ENCODE results near the gene ZNF286A.
"Not testable (repeated sequence)": the region's sequence is repeated elsewhere in the genome, so short reads cannot be mapped to it uniquely, and the experiment has no call there.

ZNF286A gene

DNA sequence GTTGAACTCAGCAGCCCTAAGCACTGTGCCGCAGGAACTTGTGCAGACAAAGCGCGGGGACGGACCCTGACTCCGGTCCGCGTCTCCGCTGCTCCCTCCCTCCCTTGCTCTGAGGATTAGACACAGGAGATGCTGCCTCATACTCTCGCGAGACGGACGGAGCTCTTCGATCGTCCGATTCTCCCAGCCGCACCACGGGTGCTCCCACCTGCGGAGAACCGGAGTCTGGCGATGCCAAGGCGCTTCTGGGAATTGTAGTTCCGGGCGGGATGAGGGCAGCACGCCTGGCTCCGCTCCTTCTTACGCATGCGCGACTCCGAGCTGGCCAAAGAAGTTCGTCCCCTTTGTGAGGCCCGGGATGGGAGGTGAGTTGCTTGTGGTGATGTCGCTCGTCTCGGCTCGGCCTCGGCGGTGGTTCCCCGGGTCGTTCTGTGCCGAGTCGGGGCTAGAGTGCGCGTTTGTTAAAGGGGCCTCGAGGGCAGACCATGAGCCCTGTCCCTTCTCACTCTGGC, at the start of gene ZNF286A:
Gene ZNF286A (plus strand): TSS at position 340 of the 512 bp plus-strand sequence. CDS start 578 bp downstream, outside the sequence.
- DNase-seq = peak; percentile 98 to 99 (median 99)

- peak; percentile 22 to 45 (median 32) for DNase-seq
Measured at GRCh38 chr17:15649861-15650421, 49.6 kb upstream of the ZNF286A start.

DNA sequence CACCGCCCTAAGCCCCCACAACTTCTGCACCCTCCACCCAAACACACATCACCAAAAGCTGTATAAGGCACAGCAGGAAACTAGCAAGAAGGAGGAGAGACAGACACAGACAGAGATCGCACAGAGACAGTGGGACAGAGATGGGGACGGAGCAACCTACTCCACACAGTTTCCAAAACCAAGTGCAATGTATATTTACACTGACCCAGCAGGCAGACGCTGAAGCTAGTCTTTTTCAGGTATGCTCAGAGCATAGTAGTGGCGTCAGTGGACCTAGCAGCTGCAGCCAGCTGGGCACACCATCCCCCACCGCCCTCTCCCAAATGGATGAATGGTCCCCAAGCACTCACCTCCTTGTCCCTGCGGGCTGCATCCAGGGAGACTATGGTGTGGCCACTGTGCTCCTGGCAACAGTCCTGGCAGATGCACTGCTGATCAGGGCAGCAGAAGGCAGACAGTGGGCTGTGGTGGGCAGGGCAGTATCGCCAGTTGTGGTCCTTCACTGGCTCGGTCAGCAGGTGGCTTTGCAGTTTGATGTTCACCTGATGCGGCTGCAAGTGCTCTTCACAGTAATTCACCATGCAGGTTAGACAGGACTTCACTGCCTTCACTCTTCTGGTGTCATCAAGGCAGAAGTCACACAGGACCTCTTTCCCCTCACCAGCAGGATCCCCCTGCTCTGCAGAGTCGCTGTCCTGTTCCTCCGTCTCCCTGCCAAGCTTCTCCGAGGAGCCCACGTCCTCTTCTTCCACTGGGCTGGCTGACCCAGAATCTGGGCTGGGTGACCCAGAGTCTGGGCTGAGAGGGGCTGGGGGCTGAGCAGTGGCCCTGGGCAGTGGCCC, 48.6 kb upstream of the ZNF286A start:
- no peak for DNase-seq

GRCh38 chr17:15651583-15652110, 47.9 kb upstream of the ZNF286A start:
- DNase-seq = peak; percentile 95 to 98 (median 96)

DNA sequence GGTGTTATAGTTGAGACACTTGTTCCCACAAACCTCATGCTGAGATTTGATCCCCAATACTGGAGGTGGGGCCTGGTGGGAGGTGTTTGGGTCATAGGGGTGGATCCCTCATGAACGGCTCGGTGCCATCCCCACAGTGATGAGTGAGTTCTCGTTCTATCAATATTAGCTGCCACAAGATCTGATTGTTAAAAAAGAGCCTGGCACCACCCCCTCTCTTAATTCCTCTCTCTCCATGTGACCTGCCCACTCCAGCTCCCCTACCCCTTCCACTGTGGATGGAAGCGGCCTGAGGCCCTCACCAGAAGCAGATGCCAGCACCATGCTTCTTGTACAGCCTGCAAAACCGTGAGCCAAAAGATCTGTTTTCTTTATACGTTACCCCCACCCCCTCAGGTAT, 46.6 kb upstream of the ZNF286A start:
- DNase-seq = no peak

GRCh38 chr17:15654401-15654800, 45.2 kb upstream of the ZNF286A start:
- not testable (repeated sequence) for DNase-seq

- no peak for DNase-seq
Measured at GRCh38 chr17:15654886-15655561, 44.5 kb upstream of the ZNF286A start.

DNA sequence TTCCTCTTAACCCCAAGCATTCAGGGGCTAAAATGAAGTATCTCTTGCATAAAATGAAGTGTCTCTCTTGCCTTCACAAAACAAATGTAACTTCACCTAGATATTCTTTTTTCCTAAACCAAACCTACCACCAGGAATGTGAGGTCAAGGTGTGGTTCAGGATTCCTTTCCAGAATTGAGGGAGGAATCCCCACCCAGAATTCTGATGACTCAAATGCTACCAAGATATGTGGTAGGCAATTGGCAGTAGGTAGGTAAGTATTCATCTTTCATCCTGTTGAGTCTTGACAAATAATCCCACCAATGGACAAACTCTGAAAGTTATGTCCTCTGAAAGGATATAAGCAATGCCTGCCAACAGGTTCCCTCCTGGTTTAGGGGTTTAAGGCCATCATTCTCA, 41.7 kb upstream of the ZNF286A start:
- DNase-seq = no peak

DNA sequence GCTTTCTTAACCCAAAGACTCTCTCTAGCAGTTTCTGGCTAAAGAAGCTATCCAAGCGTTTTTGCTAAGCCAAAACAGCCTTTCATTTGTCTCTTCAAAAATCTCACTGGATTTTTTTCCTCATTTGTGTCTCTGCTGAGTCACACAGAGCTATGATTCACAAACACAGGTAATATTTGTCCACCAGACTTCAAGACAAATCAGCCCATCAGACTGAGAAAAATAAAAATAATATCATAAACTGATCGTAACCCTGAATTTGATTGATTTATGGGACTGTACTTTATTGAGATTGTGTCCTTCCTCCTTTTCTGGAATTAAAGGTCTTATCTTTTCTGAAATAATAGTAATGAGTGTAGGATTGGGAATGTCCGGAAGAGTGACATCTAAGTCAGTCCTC, 41.3 kb upstream of the ZNF286A start:
- no peak for DNase-seq

DNA sequence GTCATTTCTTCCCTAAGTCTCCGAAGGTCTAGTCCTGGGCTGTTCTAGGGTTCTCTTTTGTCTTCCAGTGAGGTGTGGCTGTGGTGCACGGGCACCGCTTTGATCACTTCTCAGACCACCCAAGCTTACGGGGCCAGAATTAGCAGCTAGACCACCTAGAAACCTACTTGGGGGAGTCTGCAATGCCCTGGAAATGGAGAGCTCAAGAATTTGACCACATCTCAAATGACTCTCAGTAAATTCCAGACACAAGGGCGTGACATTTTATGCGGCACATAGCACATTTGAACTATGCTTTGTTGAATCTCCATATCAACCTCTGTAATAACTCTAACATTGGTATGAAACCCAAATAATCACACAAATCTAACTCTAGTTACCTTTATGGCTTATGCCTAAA, 40.3 kb upstream of the ZNF286A start:
- no peak for DNase-seq

DNA sequence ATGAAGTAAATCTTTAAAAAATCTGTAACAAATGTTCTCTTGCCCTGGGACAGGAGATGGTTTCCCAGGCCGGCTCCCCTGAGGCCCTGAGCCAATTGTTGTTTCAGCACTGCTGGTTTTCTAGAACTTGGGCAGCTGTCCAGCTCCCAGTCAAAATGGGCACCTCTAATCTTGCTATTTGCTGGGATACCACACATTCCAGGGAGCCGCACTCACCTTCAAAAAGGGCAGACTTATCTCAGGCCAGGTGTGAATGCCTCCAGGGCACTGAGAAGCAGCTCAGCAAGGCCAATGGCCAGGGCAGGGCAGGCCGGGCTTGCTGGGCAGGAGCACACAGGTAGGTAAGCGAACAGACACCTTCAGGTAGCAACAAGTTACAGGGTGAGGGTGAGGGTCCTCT, 39.9 kb upstream of the ZNF286A start:
- no peak for DNase-seq

DNA sequence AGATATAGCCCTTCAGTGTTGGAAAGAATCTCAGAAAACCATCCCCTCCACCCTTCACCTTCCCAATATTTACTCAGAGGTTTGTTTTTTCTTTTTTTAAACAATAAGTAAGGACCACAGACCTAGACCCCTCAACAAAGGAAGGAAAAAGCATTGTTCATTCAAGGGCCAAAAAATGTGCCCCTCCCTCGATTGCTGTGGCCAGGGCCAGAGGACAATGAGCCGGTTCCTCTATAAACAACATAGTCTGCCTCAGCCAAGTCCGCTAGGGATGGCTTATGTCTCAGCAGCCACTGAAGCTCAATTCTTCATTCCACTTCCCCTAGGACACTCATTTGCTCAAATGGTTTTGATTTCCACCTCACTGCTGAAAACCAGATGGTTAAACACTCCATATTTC, 39.5 kb upstream of the ZNF286A start:
- no peak for DNase-seq

DNA sequence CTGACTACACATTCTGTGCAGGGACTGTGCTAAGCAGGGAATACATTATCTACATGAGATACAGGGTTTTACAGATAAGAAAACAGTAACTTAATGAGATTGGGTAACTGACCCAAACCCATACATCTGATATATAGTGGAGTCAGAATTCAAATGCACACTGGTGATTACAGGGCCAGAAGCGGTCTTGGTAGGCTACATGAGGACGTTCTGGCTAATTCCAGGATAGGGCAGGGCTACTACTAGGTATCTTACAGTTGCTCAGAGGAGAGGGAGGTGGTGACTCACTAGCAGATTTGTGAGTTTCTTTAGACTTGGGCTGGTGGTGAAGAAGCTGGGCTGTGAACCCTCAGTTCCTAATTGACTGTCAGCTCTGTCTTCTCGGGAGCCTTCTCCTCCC, 36.9 kb upstream of the ZNF286A start:
- DNase-seq = no peak

GRCh38 chr17:15663176-15663575, 36.4 kb upstream of the ZNF286A start:
- no peak for DNase-seq

GRCh38 chr17:15663691-15664090, 35.9 kb upstream of the ZNF286A start:
- DNase-seq = no peak

DNA sequence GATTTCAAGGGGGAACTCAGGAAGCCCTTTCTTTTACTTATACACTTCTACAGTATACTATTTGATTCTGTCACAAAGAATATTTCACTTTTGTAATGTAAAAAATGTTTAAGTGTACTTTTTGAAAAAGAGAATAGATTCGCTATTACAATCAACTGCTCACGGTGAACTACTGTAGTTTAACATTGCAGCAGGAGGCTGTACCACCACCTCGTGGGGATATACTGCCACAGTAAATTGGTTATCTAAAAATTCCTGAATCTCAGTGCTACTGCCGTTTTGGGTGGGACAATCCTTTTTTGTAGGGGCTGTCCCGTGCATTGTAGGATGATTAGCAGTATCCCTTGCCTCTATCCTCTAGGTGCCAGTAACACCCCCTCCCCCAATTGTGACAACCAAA, 30.0 kb upstream of the ZNF286A start:
- DNase-seq = not testable (repeated sequence)

DNA sequence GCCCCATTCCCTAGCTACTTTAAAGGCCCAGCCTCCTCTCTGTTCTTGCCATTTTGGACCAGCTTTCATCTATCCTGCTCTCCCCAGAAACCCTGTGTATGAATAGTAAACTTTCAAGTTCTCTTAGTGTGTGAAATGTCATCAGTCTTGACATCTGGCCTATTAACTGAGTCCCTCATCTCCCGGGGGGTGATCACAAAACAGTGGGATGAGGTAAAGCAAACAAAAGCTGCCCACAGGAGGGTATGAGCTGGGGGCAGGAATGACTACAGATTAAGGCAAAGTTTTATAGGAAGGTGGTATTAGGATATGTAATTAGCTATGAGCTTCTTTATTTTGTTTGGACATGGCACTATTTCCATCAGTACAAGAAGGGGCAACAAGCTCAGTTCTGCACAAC, 24.9 kb upstream of the ZNF286A start:
- not testable (repeated sequence) for DNase-seq

DNA sequence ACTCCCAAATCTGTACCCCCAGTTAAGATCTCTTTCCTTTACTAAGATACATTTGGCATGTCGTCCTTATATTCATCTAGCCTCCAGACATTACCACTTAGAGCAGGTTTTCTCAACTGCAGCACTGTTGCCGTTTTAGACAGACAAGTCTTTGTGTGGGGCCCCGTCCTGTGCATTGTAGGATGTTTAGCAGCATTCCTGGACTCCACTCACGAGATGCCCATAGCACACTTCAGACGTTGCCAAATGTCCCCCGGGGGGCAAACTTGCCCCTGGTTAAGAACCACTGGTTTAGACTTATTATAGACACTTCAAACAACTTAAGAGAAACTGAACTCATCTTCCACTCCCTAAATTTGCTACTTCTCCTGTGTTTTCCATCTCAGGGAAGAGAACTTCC, 23.6 kb upstream of the ZNF286A start:
- not testable (repeated sequence) for DNase-seq

- DNase-seq = not testable (repeated sequence)
Measured at GRCh38 chr17:15683135-15683534, 16.4 kb upstream of the ZNF286A start.

DNA sequence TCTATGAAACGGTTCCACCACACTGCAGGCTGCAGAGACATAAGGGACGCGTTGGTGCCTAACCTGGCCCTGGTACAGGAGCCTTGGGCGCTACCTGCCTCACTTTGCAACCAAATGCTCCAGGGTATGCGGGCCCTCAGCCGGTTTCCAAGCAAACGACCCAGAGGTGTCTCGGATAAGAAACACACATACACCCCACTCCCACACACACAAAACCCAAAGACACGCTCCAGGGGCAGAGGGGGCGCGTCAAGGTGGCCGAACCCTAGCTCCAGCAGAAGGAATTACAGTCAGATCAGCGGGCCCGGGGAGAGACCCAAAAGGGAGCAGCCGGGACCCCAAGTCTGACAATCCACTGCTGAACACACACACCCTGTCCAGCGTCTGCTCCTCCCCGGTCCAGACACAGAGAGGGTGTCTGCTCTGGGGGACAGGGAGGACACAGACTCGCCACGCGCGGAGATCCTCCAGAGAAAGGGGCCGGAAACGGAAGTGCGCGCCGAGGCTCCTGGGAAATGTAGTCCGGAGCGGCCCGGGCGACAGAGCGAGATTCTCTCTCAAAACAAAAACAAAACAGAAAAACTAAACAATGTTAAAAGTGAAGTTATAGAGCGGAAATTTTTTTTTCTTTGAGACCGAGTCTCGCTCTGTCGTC, 15.6 kb upstream of the ZNF286A start, which contains the start of gene TRIM16:
Gene TRIM16 (minus strand): TSS at position 488 of the 655 bp plus-strand sequence. CDS start 32,702 bp downstream, outside the sequence.
- DNase-seq = peak; percentile 74 to 86 (median 80)

GRCh38 chr17:15687494-15687893, 12.1 kb upstream of the ZNF286A start:
- not testable (repeated sequence) for DNase-seq

DNA sequence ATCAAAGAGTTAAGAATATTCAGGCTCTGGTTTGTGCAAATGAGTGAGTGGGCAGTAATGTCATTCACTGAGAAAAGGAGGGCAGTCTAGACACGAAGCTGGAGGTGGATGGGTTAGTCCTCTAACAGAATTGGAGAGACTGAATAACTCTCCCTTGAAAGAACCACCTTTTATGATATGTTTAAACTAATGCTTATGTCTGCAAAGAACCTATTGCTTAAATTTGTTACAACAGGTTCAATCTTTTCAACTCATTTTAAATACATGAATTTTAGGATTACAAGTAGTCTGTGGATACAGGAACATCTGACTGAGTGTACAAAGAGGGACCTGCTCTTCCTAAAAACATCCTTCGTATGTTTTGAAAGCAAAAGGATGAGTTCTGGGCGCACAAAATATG, 585 bp upstream of the ZNF286A start:
- DNase-seq = not testable (repeated sequence)

DNA sequence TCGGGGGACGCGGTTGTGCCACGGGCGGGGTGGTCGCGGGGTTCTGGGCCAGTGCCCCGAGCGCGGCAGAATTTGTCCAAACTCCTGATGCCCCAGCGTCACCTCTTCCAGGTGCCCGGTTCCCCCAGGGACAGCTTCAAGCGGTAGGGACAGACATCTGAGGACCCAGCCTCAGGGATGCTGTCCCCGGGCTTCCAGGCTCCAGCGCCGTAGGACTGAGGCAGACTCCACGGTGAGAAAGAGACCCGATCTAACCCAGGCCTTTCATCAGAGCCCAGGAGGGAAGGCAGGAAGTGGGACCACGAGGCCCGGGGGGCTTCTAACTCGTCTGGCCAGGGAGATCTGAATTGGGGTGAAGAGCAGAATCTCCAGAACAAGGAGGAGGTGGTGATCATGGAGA, 385 bp downstream of the ZNF286A start:
- not testable (repeated sequence) for DNase-seq

Measured in suppressor macrophage treated with lipopolysaccharide for 1 hour (primary cell).